IMR-90 (cell line): Measurements from ENCODE around the gene IRF4. TPM values are rescaled to one million over a fixed set of nuclear protein-coding genes. Genes with fewer than 3 reads are reported as not detected.

Experiments used
- ATAC-seq: fragments of 200-7000 bp; cut with Tn5 transposase; 2 replicates; pipeline ENCODE4 v1.9.1; 2020; ENCODE audit warnings: low read depth, mild to moderate bottlenecking, moderate library complexity
- BruUV-seq: library from RNA; stranded (reverse); fragments of 400-500 nt; replicated peaks from 2 replicates; lab custom pipeline; 2021; lab: Mats Ljungman, UMichigan
- CTCF ChIA-PET: fragments of 300-600 bp; formaldehyde crosslinking; extraction: SDS; loops from one replicate; lab custom pipeline; 2021; ENCODE audit warnings: antibody characterized with exemption; lab: Yijun Ruan, JAX
- POLR2A ChIA-PET: fragments of 300-600 bp; sonication (Branson Sonifier 250); formaldehyde crosslinking; loops from one replicate; lab custom pipeline; 2022; ENCODE audit warnings: antibody characterized with exemption; ENCODE audit not compliant: unreplicated experiment; lab: Charles Lee
- DNase-seq: peaks from one replicate; pipeline ENCODE4 v3.0.0; 2013
- H2AFZ ChIP-seq: replicated peaks from 2 replicates; pipeline ENCODE3; 2013; ENCODE audit warnings: low read length, mild to moderate bottlenecking; ENCODE audit not compliant: poor library complexity
- H2AK5ac ChIP-seq: 2 replicates; pipeline ENCODE4 v1.6.1; 2013; ENCODE audit warnings: low read depth, low read length, inconsistent platforms
- H2AK9ac ChIP-seq: replicated peaks from 2 replicates; pipeline ENCODE3; 2013; ENCODE audit warnings: mild to moderate bottlenecking, low read depth, low read length, moderate library complexity; ENCODE audit not compliant: poor library complexity
- H2BK120ac ChIP-seq: 2 replicates; pipeline ENCODE4 v1.6.1; 2013; ENCODE audit warnings: low read depth, low read length, inconsistent platforms
- H2BK15ac ChIP-seq: 3 replicates; pipeline ENCODE4 v1.6.1; 2013; ENCODE audit warnings: low read depth, low read length, inconsistent platforms
- H2BK20ac ChIP-seq: 2 replicates; pipeline ENCODE4 v1.6.1; 2013; ENCODE audit warnings: low read depth, mild to moderate bottlenecking, inconsistent platforms, low read length, moderate library complexity
- H2BK5ac ChIP-seq: 2 replicates; pipeline ENCODE4 v1.6.1; 2013; ENCODE audit warnings: mild to moderate bottlenecking, low read depth, low read length, inconsistent platforms; ENCODE audit not compliant: poor library complexity, severe bottlenecking
- H3K14ac ChIP-seq: replicated peaks from 2 replicates; pipeline ENCODE4 v1.6.1; 2013; ENCODE audit warnings: low read depth, low read length, inconsistent platforms
- H3K18ac ChIP-seq: 2 replicates; pipeline ENCODE4 v1.6.1; 2013; ENCODE audit warnings: low read depth, low read length, control low read depth
- H3K23ac ChIP-seq: 2 replicates; pipeline ENCODE4 v1.6.1; 2013; ENCODE audit warnings: low read depth, low read length, inconsistent platforms
- H3K27ac ChIP-seq: 2 replicates; pipeline ENCODE4 v1.5.1; 2013; ENCODE audit warnings: mild to moderate bottlenecking, control low read depth, low read length; ENCODE audit not compliant: insufficient read depth
- H3K27me3 ChIP-seq: 2 replicates; pipeline ENCODE4 v1.6.1; 2013; ENCODE audit warnings: low read length; ENCODE audit not compliant: control insufficient read depth, insufficient read depth
- H3K36me3 ChIP-seq: 2 replicates; pipeline ENCODE4 v1.6.1; 2013; ENCODE audit warnings: low read length, mixed read lengths; ENCODE audit not compliant: control insufficient read depth, insufficient read depth
- H3K4ac ChIP-seq: 2 replicates; pipeline ENCODE4 v1.6.1; 2013; ENCODE audit warnings: low read depth, low read length, inconsistent platforms
- H3K4me1 ChIP-seq: 2 replicates; pipeline ENCODE4 v1.6.1; 2013; ENCODE audit warnings: low read length, mixed read lengths; ENCODE audit not compliant: control insufficient read depth, insufficient read depth
- H3K4me2 ChIP-seq: 2 replicates; pipeline ENCODE4 v1.6.1; 2013; ENCODE audit warnings: low read depth, mild to moderate bottlenecking, control low read depth, low read length, moderate library complexity
- H3K4me3 ChIP-seq: 2 replicates; pipeline ENCODE4 v1.5.1; 2013; ENCODE audit warnings: low read depth, mild to moderate bottlenecking, control low read depth, low read length, moderate library complexity; ENCODE audit not compliant: insufficient read depth
- H3K56ac ChIP-seq: 2 replicates; pipeline ENCODE4 v1.6.1; 2013; ENCODE audit warnings: low read length, inconsistent platforms; ENCODE audit not compliant: insufficient read depth; ENCODE audit errors: extremely low read depth
- H3K79me1 ChIP-seq, 2 experiments: 2 replicates each; pipeline ENCODE4 v1.6.1; 2013; ENCODE audit warnings: low read length in 2 of 2, inconsistent platforms in 1 of 2, low read depth in 1 of 2
- H3K9ac ChIP-seq: 2 replicates; pipeline ENCODE4 v1.6.1; 2013; ENCODE audit warnings: low read depth, low read length, control low read depth
- H3K9me1 ChIP-seq: 2 replicates; pipeline ENCODE4 v1.6.1; 2013; ENCODE audit warnings: low read length, inconsistent platforms; ENCODE audit not compliant: insufficient read depth
- H3K9me3 ChIP-seq: 2 replicates; pipeline ENCODE4 v1.6.1; 2013; ENCODE audit warnings: low read length; ENCODE audit not compliant: control insufficient read depth, insufficient read depth
- H4K20me1 ChIP-seq: 2 replicates; pipeline ENCODE4 v1.6.1; 2013; ENCODE audit warnings: low read length, inconsistent platforms; ENCODE audit not compliant: insufficient read depth
- H4K5ac ChIP-seq: 2 replicates; pipeline ENCODE4 v1.6.1; 2013; ENCODE audit warnings: mild to moderate bottlenecking, low read depth, low read length, control low read depth
- H4K8ac ChIP-seq, 2 experiments: 2 replicates each; pipeline ENCODE4 v1.6.1; 2013; ENCODE audit warnings: low read depth in 2 of 2, low read length in 2 of 2, control low read depth in 1 of 2, inconsistent platforms in 1 of 2
- H4K91ac ChIP-seq: 2 replicates; pipeline ENCODE4 v1.6.1; 2013; ENCODE audit warnings: low read depth, low read length, inconsistent platforms; ENCODE audit not compliant: insufficient read depth
- BHLHE40 ChIP-seq: fragments of 150-350 bp; IDR thresholded peaks from 2 replicates; pipeline ENCODE4 v1.6.1; 2016; ENCODE audit warnings: mild to moderate bottlenecking, low read depth, low read length
- CEBPB ChIP-seq: IDR thresholded peaks from 2 replicates; pipeline ENCODE4 v1.6.1; 2012; ENCODE audit warnings: low read depth, low read length, improper control_type of control experiment
- ELK1 ChIP-seq: fragments of 150-350 bp; IDR thresholded peaks from 2 replicates; pipeline ENCODE4 v1.6.1; 2016; ENCODE audit warnings: low read depth, mild to moderate bottlenecking, low read length, moderate library complexity, borderline replicate concordance
- FOS ChIP-seq: fragments of 150-350 bp; IDR thresholded peaks from 2 replicates; pipeline ENCODE4 v1.6.1; 2016; ENCODE audit warnings: low read depth, low read length
- MAFK ChIP-seq: IDR thresholded peaks from 2 replicates; pipeline ENCODE4 v1.6.1; 2012; ENCODE audit warnings: low read depth, low read length, improper control_type of control experiment
- MAZ ChIP-seq: IDR thresholded peaks from 2 replicates; pipeline ENCODE4 v1.6.1; 2012; ENCODE audit warnings: low read depth, mild to moderate bottlenecking, low read length, improper control_type of control experiment, moderate library complexity, borderline replicate concordance
- MXI1 ChIP-seq: IDR thresholded peaks from 2 replicates; pipeline ENCODE4 v1.6.1; 2012; ENCODE audit warnings: low read depth, mild to moderate bottlenecking, low read length, moderate library complexity, borderline replicate concordance
- NFE2L2 ChIP-seq: fragments of 150-350 bp; IDR thresholded peaks from 2 replicates; pipeline ENCODE4 v1.6.1; 2016; ENCODE audit warnings: low read depth, mild to moderate bottlenecking, low read length
- POLR2A ChIP-seq: IDR thresholded peaks from 2 replicates; pipeline ENCODE4 v1.6.1; 2012; ENCODE audit warnings: mild to moderate bottlenecking, low read depth, low read length
- RCOR1 ChIP-seq: IDR thresholded peaks from 2 replicates; pipeline ENCODE4 v1.6.1; 2012; ENCODE audit warnings: mild to moderate bottlenecking, low read length, improper control_type of control experiment; ENCODE audit not compliant: insufficient replicate concordance
- RFX5 ChIP-seq: IDR thresholded peaks from 2 replicates; pipeline ENCODE4 v1.8.0; 2012; ENCODE audit warnings: low read depth, mild to moderate bottlenecking, low read length, moderate library complexity
- SMC3 ChIP-seq: fragments of 150-350 bp; IDR thresholded peaks from 2 replicates; pipeline ENCODE4 v1.6.1; 2016; ENCODE audit warnings: low read depth, mild to moderate bottlenecking, antibody characterized with exemption, low read length, moderate library complexity
- WGBS, 2 experiments: methylation state at CpG; one replicate each; pipeline versions ENCODE4 v1.1.5 to v1.1.7; 2013; ENCODE audit warnings: missing lambda C conversion rate in 2 of 2; ENCODE audit not compliant: insufficient read length in 1 of 2; ENCODE audit errors: extremely low coverage in 2 of 2; 5-methylcytosine and 5-hydroxymethylcytosine counted together
- dilution Hi-C: fragments of 300-500 bp; cut with HindIII; formaldehyde crosslinking; loops from one replicate; pipeline ENCODE4 v1.14.3; 2018; ENCODE audit warnings: low sequenced_read_pairs; ENCODE audit not compliant: unreplicated experiment
- in situ Hi-C: fragments of 300-500 bp; cut with MboI; formaldehyde crosslinking; loops from 3 replicates; pipeline ENCODE4 v1.14.3; 2019; ENCODE audit warnings: low sequenced_read_pairs, inconsistent platforms, mixed read lengths
- intact Hi-C: fragments of 100-400 bp; cut with micrococcal nuclease; formaldehyde crosslinking; loops from 2 replicates; pipeline ENCODE4 v1.10.0; 2022
- polyA plus RNA-seq, 3 experiments: library from polyadenylated mRNA; depleted of rRNA; stranded (reverse); fragments of >200 nt; gene quantifications; 2 replicates each; pipeline ENCODE4 v1.2.3, GENCODE V29; 2012; ENCODE audit warnings: low replicate concordance in 1 of 3
- total RNA-seq: library from RNA; depleted of rRNA; stranded (reverse); fragments of >200 nt; gene quantifications from 2 replicates; pipeline ENCODE4 v1.2.3, GENCODE V29; 2012
- TF ChIP-seq, protein P1 (sequence below): fragments of 150-350 bp; IDR thresholded peaks from 2 replicates; pipeline ENCODE4 v1.6.1; 2017; ENCODE audit warnings: mild to moderate bottlenecking, antibody characterized with exemption, low read length, low read depth

IRF4 gene
- total and polyA plus RNA-seq, 2 of the 4 experiments (the other 2 are of a cell fraction), result not detected

DNA sequence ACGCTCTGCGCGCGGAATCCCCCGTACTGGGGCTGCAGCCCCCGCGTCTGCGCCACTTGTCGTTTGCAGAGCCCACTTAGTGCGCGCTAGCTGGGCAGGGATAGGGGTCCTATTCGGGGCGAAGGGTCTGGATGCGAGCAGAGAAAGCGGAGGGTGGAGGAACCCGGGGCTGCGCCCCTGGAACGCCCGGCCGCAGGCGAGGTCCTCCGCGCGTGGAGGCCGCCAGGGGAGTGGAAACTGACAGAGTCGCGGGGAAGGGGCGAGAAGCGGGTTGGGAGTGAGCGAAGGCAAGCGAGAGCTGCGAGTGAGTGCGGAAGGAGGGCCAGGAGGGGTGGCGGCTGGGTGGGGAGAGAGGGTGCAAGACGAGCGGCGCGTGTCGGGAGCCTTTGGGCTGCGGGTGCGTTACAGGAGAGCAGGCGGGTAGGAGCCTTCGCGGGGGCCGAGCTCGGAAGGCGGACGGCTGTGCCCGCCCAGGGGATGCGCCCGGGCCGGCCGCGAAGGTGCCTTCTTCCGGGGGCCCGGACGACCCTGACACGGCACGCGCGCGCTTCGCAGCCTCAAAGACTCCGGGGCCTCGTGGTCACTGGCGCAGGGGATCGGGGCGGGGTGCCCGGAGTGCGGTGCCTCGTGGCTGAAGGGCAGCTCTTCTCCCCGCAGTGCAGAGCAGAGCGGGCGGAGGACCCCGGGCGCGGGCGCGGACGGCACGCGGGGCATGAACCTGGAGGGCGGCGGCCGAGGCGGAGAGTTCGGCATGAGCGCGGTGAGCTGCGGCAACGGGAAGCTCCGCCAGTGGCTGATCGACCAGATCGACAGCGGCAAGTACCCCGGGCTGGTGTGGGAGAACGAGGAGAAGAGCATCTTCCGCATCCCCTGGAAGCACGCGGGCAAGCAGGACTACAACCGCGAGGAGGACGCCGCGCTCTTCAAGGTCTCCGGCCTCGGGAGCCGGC is 1.2 kb downstream of the IRF4 start:
- no peak overlapping the region for H3K56ac ChIP-seq
- in situ Hi-C loops, result no loop called here
- H3K27ac ChIP-seq, result no peak overlapping the region
- ATAC-seq (no peak; the same call in 1 of the 2 replicates), DNase-seq (no peak)
- H3K27me3 ChIP-seq, result peaks cover 83% of the 10 kb centered on the region
- H2BK120ac ChIP-seq, result no peak overlapping the region
- H3K4me2 ChIP-seq, result no peak overlapping the region; the same call in 1 of the 2 replicates
- no TSS peak for BruUV-seq
- H3K9me1 ChIP-seq, result no peaks in the 10 kb centered on the region
- H2BK15ac ChIP-seq, result no peak overlapping the region
- H3K23ac ChIP-seq, result no peak overlapping the region
- H4K8ac ChIP-seq, result no peak overlapping the region
- no peaks in the 10 kb centered on the region for H3K79me1 ChIP-seq
- H2AK9ac ChIP-seq, result peak overlapping the region; percentile 35
- CTCF ChIA-PET, result interaction anchor here (0.5 kb wide), 1 partner anchor 145 kb away, joined by 3 read pairs; no protein-coding TSS in a partner anchor
- no peak overlapping the region for H3K14ac ChIP-seq
- H3K4me3 ChIP-seq, result no peak overlapping the region; the same call in 1 of the 2 replicates
- dilution Hi-C loops, result no loop called here
- peak overlapping the region; percentile 14 for H2AFZ ChIP-seq
- H3K4ac ChIP-seq, result no peak overlapping the region
- H3K4me1 ChIP-seq, result 0 out of 2 replicates have a peak, but pooled peaks cover 1% of the 10 kb centered on the region
- WGBS, 2 experiments, result 2% methylated on average over 69 of the region's 108 CpGs; no CpG with 5 or more reads in 1 of the 2 experiments
- H3K9me3 ChIP-seq, result no peaks in the 10 kb centered on the region
- H3K9ac ChIP-seq, result no peak overlapping the region
- H4K20me1 ChIP-seq, result no peaks in the 10 kb centered on the region
- H3K18ac ChIP-seq, result no peak overlapping the region
- no peak overlapping the region for H4K5ac ChIP-seq
- TF ChIP-seq FOS (no peak), MXI1 (no peak), MAFK (no peak), NFE2L2 (no peak), BHLHE40 (no peak), ELK1 (no peak), POLR2A (no peak), RFX5 (no peak), CEBPB (no peak), MAZ (no peak), RCOR1 (no peak), SMC3 (no peak)
- TF ChIP-seq, protein P1, sequence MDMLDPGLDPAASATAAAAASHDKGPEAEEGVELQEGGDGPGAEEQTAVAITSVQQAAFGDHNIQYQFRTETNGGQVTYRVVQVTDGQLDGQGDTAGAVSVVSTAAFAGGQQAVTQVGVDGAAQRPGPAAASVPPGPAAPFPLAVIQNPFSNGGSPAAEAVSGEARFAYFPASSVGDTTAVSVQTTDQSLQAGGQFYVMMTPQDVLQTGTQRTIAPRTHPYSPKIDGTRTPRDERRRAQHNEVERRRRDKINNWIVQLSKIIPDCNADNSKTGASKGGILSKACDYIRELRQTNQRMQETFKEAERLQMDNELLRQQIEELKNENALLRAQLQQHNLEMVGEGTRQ, result no peak
- intact Hi-C loops, result no loop called here
- H3K36me3 ChIP-seq, result no peaks in the 10 kb centered on the region
- no peak overlapping the region for H2BK20ac ChIP-seq
- H2BK5ac ChIP-seq, result no peak overlapping the region
- no peak overlapping the region for H4K91ac ChIP-seq
- H2AK5ac ChIP-seq, result no peak overlapping the region
- POLR2A ChIA-PET, result no interaction called here
